ENCODE measurements around the gene CFAP65.

The CFAP65 gene

DNA sequence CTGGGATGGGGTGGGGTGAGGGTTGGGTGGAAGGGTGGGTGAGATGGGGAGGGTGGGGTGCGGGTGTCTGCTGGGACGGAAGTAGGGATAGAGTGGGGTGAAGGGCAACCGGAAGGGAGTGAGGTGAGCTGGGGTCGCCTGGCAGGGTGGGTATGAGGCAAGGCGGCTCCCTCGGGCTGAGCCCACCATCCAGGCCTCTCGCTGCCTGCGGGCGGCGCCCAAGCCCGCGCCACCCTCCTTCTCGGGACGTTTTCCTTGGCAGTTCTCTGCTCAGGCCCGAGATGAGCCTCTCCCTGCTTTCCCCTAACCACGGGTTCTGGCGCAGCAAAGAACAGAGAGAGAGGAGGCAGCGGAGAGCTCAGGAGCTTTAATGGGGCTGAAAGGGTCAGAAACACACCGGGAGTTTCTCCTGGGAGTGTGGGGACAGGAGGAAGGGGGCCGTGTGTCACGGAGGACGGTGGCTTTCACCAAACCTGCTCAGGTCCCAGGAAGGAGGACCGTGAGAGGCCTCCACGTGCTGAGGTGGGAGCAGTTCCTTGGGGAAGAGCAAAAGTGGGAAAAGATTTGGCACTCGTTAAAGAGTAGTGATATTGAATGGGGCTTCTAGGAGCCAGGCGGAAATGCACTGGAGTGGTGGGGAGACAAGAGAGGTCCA lies 60.5 kb downstream of the CFAP65 start:
- in situ Hi-C loops (cut with HindIII; ENCODE audit: low sequenced_read_pairs) = no loop called here

DNA sequence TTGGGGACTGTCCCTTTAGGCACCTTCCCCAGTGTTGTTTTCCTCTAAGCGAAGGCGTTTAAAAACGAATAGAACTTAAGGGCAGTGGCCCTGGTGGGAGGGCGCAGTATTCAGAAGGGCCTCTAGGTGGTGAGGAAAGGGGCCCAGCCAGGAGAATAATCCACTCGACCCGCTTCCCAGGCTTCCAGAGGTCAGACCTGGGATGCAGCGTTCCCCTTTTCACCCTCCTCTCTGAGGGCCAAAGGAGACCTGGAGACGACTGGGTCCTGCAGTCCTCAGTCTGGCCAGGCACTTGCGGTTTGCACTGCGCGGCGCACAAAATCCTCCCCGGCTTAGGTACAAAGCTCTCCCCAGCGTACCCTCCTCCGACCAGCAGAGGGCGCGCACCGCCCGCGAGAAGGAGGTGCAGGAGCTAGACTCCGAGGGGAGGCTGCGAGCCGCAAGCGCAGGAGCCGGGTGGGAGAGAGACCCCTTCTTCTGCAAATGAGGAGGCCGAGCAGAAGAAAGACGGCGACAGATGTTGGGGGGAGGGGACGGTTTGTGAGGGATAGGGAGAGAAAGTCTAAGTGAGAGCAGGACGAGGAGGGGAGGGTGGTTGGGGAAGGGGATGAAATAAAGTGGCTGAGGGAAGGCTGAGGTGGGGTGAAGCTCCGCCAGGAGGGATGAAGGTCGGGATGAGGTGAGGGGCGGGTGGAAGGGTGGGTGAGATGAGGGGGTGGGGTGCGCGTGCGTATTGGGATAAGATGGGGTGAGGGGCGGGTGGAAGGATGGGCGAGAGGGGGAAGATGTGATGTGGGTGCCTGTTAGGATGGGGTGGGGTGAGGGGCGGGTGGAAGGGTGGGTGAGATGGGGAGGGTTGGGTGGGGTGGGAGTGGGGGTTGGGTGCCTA lies 61.2 kb downstream of the CFAP65 start:
- in situ Hi-C loops (cut with HindIII; ENCODE audit: low sequenced_read_pairs) = no loop called here

DNA sequence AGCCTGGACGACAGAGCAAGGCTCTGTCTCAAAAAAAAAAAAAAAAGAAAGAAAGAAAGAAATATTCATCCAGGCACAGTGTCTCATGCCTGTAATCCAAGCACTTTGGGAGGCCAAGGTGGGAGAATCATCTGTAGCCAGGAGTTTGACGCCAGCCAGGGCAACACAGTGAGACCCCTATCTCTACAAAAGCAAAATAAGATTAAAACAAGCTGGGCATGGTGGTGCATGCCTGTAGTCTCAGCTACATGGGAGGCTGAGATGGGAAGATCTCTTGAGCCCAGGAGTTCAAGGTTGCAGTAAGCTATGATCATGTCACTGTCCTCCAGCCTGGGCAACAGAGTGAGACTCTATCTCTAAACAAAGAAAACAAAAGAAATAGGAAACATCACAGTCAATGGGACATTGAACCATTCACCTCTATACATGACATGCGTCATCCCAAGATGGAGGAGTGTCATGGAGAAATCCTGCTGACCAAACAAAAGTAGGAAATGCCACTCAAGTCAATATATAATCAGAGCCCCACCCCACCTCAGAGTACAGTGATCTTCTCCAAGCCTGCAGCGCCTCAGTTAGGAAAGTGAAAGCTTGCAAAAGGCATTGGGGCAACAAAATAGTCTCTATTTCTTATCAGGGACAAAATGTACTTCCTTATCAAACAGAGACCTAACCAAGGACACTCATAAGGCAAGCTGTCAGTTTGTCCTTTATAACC lies 66.1 kb downstream of the CFAP65 start:
- in situ Hi-C loops (cut with HindIII; ENCODE audit: low sequenced_read_pairs) = no loop called here

DNA sequence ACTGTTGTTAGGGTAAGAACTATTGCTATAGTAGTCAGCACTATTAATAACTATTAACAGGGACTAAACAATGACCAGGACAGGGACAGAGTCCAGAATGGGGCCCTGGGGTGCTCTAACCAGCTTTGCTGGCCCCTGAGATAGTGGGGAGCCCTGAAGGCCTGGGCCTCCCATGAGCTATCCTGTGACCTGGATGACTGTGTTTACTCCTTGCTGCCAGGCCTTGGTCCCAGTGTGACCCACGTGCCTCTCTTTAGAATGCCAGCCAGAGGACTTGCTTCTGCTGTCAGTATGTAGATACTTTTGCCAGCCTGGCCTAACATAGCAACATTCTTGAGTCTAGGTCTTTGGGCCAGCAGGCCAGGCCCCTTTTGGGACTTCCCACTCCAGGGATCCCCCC lies 70.4 kb downstream of the CFAP65 start:
- in situ Hi-C loops (cut with HindIII; ENCODE audit: low sequenced_read_pairs) = no loop called here

DNA sequence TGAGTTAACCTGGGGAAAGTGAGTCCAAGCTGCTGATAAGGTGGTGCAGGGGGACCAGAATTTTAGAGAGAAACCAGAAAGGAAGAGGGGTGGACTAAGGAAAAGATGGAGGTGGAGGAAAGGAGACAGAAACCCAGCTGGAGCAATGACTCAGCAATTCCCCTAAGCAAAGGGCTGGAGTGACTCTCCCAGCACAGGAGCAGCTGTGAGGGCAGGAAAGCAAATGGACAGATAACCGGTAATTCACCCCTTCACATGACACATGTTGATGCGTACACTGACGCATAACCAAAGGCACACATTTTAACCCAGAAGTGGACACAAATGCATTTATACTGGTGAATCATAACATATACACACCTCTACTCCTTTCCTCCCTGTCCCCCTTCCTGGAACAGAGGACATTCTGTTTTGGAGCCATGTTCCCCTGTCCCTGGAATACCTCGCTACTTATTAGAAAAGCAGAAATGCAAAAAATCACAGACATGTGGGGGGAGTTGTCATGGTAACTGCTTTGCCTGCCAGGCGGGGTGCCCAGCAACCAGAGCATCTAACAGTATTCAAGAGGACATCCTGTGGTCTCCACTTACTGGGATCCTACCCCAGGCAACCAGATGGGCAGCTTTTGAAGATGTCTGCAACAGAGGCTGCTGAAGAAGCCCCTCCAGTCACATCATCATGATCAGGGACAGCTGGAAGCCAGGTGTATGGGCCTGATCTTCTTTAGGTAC lies 77.1 kb downstream of the CFAP65 start:
- in situ Hi-C loops (cut with HindIII; ENCODE audit: low sequenced_read_pairs) = no loop called here

DNA sequence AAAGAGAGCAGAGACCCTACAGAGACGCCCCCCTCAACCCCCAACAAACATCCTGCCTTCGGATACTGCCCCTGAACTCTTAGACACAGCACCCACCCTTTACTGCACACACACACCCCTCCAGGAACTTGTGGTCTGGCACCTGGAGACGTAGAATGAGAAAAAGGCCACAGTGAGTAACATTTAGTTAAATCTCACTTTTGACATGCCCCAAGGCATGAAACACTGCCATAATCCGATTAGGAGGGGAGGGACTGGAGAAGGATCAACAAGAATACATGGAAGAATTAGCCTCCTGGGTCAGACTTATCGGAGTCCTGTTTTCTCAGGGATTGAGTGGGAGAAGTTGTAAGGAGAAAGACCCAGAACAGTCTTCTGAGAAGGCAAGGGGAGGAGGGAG lies 77.7 kb downstream of the CFAP65 start:
- in situ Hi-C loops (cut with HindIII; ENCODE audit: low sequenced_read_pairs) = no loop called here

DNA sequence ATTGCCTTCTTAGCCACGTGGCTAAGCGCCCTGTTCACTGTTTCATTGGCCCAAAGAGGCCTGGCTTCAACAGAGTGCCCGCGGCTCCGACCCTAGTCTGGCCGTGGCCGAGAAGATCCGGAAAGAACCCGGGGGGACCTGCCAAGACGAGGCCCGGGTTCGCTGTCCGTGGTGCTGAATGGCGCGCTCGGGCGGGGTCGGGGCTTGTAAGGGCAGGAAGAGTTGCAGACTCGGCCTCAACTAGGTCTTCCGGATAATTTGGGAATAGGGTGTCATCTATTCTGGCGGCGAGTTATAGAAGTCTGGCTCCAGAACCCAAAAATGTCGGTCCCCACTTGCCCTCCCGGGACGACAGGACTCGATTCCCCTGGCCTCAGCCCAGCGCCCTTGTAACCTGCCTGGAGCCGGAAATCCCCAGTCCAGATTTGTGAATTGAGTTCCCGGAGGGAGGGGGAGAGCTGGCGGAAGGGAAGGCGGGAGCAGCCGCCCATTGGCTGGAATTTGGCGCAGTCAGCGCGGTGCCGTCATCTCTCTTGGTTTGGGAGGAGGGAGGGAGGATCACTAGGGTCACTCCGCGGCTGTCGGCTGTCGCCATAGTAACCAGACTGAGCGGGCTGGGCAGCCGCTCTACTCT lies 78.3 kb downstream of the CFAP65 start:
- in situ Hi-C loops (cut with HindIII; ENCODE audit: low sequenced_read_pairs) = no loop called here

DNA sequence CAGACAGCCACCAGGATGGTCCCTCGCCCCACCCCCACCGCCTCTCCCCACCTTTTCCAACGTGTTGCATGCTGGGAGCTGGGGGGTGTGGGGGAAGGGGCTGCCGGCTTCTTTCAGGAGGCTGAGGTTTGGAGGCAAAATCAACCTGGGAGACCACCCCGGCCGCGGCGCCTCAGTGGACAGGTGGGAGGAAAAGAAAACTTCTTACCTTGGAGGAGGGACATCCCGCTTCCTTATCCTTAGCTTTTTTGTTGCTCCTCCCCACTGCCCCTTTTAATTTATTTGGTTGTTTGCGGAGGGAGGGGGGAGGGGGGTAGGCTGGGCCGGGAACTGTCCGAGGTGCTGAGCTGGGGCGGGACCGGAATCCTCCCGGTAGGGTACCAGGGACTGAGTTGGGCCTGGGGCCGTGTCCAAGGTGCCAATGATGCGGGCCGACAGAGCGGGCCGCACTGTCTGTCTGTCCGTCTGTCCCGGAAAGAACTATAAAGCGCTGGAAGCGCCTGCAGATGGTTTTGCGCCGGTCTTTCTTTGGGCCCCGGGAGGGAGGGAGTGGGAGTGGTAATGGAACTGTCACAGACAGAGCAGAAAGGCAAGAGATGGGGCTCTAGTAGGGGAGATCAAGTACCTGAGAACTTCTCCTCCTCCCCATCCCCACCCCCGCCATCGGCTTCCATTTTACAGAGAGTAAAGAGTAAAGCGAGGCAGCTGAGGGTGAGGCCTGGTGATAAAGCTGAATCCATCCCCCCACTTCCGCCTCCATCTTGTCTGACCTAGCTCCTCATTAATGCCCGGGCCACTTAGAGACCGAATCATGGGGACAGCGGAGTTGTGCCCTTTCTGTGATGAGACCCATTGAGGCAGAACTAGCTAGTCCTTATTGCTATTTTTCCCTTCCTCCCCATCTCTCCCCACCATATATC lies 79.4 kb downstream of the CFAP65 start:
- in situ Hi-C loops (cut with HindIII; ENCODE audit: low sequenced_read_pairs) = no loop called here

DNA sequence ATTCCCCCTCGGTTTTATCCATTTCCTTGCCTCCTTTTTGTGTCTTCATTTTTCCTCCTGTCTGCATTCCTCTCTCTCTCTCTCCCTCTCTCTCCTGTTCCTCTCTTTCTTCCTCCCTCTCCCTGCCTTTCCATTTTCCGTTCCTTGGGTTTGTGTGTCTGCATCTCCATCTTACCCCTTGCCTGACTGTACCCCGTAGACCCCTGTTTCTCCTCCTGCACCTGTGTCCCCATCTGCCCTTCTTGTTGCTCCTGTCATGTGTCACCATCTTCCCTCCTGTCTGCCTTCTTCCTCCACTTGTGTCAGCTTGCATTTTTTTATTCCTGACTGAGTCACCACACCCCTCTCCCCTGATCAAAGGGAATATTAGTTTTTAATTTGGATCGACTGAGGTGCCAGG lies 80.1 kb downstream of the CFAP65 start:
- in situ Hi-C loops (cut with HindIII; ENCODE audit: low sequenced_read_pairs) = no loop called here

DNA sequence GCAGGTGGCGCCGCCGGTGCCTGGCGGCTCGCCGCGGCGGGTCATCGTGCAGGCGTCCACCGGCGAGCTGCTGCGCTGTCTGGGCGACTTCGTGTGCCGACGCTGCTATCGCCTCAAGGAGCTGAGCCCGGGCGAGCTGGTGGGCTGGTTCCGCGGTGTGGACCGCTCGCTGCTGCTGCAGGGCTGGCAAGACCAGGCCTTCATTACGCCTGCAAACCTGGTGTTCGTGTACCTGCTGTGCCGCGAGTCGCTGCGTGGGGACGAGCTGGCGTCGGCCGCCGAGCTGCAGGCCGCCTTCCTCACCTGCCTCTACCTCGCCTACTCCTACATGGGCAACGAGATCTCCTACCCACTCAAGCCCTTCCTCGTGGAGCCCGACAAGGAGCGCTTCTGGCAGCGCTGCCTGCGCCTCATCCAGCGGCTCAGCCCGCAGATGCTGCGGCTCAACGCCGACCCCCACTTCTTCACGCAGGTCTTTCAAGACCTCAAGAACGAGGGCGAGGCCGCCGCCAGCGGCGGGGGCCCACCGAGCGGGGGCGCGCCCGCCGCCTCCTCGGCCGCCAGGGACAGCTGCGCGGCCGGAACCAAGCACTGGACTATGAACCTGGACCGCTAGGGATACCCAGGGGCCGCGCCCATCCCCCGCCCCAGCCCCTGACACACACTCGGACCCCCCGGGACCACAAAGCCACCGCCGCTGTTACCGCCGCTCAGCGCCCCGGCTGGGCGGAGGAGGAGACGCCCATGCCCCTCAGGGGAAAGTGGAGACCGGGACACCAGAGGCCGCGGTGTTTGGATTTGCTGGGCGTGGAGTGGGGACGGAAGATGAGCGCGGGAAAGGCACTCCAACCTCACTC lies 80.8 kb downstream of the CFAP65 start:
- in situ Hi-C loops (cut with HindIII; ENCODE audit: low sequenced_read_pairs) = no loop called here

DNA sequence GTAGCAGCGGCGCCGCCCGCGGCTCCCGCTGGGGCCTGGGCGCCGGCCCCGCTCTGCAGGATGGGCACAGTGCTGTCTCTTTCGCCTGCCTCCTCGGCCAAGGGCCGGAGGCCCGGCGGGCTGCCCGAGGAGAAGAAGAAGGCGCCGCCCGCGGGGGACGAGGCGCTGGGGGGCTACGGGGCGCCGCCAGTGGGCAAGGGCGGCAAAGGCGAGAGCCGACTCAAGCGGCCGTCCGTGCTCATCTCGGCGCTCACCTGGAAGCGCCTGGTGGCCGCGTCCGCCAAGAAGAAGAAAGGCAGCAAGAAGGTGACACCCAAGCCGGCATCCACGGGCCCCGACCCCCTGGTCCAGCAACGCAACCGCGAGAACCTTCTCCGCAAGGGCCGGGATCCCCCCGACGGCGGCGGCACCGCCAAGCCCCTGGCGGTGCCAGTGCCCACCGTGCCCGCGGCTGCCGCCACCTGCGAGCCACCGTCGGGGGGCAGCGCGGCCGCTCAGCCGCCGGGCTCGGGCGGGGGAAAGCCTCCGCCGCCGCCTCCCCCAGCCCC lies 81.5 kb downstream of the CFAP65 start:
- in situ Hi-C loops (cut with HindIII; ENCODE audit: low sequenced_read_pairs) = loop anchor here (5.0 kb wide), 1 partner anchor 92 kb away; no protein-coding TSS in a partner anchor

DNA sequence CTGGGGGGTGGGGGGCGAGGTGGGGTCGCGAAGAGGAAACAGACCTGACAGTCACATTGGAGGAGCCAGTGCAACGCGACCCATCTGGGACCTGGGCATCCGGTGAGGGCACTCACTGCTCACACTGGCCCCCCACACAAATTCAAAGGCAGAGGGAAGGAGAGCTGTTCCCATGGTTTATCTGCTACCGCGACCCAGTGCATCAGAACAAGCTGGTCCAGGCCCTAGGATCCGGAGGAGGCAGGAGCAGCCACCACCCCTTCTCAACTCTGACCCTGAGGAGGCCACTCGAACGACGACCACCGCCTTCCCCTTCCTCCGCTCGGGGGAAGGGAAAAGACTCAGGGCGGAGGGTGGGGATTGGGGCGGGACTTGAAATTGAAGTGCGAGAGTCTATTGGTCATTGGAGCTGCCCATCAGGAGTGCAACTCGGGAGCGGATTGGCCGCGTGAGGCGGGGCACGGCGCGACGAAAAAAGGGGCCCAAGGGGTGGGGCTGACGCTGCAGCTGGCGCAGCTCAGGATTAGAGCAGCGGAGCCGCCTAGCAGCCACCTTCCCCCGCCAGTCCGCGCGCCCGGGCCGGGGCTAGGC lies 82.1 kb downstream of the CFAP65 start, which contains the start of gene CDK5R2:
Gene CDK5R2, plus strand, starts transcription at position 526 of the 591 bp plus-strand sequence. CDS start 155 bp downstream, outside the sequence.
- in situ Hi-C loops (cut with HindIII; ENCODE audit: low sequenced_read_pairs) = loop anchor here (5.0 kb wide), 1 partner anchor 93 kb away; no protein-coding TSS in a partner anchor

DNA sequence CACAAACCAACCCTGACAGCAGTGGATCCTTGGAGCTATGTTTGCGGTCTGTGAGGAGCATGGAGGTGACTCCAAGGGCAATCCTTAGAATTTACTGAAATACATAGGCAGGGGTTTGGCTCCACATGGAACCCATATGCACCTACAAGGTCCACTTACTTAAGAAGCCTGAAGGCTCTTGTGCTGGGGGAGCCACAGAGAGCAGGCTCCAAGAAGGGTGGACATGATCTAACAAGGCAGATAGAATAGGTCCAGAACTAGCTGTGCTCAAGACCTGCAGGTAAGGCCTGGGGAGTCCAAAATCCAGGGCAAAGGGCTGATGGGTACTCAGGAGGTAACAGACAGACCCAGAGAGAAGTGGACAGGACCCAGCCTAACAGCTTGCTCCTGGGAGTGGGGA lies 83.0 kb downstream of the CFAP65 start:
- in situ Hi-C loops (cut with HindIII; ENCODE audit: low sequenced_read_pairs) = loop anchor here (5.0 kb wide), 1 partner anchor 94 kb away; no protein-coding TSS in a partner anchor

DNA sequence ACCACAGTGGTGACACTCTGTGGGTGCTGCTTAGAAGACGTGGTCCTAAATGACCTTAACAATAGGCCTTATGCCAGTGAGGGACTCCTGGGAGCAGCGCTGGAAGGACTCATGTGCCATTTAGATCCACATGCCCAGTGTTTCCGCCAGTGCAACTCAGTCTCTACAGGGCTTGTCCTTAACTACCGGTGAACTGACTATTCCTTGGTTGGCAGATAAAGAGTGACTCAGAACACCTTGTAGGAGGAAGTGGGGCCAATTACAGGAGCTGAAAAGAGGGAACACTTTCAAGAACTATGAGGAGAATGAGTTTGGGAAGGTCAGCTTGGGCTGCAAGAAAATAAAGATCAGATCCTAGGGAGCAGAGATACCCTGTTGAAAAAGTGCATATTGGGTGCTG lies 83.6 kb downstream of the CFAP65 start:
- in situ Hi-C loops (cut with HindIII; ENCODE audit: low sequenced_read_pairs) = loop anchor here (5.0 kb wide), 1 partner anchor 95 kb away; no protein-coding TSS in a partner anchor

DNA sequence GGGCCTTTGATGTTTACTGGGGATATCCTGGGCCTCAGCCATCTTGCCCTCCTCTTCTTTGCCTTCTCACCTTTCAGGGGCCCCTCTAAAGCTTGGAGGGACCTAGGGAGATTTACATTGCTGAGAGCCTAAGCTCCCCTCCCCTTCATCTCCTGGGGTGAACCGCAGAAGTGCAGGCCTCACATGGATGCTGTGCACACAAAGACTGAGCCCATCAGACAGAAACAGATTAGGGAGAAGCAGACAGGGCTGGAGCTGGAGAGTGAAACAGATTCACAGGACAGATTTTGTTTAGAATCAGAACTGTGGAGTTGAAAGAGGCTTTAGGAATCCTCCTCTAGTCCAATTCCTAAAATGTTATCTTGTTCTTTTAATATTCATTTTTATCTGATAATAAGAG lies 85.3 kb downstream of the CFAP65 start:
- in situ Hi-C loops (cut with HindIII; ENCODE audit: low sequenced_read_pairs) = loop anchor here (5.0 kb wide), 1 partner anchor 96 kb away; no protein-coding TSS in a partner anchor

DNA sequence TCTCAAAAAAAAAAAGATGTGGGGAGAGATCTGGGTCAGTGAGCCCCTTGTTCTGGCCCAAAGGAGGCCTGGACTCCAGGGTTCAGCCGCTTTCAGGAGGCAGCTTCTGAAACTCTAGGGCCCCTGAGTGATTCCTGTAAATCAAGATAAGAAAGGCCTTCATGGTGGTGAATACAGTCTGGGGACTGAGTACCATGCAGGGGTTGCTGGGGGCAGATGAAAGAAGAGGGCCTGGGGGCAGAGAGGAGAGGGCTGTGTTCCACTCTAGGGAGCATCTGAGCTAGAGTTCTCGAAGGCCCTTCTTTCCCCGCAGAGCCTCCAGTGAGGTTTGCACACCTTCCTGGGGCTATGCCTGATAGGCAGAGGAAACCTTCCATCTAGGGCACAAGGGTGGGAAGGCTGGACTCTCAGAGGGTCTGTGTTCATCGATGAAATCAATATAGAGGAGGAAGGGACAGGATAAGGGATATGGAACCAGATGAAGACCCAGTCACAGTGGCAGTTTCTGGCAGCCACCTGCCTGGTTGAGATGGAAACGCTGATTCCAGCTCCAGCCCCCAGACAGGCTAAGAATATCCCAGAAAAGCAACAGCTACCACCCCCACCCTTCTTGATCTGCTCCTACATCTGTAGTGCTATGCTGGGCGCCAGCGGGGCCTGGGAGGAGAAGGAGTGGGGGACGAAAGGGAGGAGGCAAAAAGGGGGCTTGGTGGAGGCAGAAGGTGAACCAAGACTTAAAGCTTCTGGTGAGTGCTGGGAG lies 86.6 kb downstream of the CFAP65 start:
- in situ Hi-C loops (cut with HindIII; ENCODE audit: low sequenced_read_pairs) = loop anchor here (5.0 kb wide), 1 partner anchor 98 kb away; no protein-coding TSS in a partner anchor

Measured in endothelial cell of hepatic sinusoid (primary cell).